Measurements from ENCODE around the gene STX1A.

Gene STX1A

GRCh38 chr7:73706126-73707044 lies 13.1 kb downstream of the STX1A start:
- no peak for DNase-seq

DNA sequence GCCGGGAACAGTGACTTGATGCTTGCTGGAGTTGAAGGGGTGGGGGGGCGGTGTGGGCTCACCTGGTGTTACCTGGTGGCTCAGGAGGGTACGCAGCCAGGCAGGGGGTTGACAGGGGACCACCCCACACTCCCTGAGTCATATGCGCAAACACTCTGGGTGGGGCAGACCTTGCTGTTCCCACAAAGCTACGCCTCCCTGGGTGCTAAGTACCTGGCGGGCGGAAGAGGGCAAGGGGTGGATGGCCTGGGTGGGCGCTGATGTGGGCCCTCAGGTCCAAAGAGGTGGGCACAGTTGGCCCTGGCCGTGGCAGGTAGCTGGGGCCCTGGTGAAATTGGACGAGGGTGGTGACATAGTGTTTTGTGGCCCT lies 13.9 kb downstream of the STX1A start:
- no peak for DNase-seq

DNA sequence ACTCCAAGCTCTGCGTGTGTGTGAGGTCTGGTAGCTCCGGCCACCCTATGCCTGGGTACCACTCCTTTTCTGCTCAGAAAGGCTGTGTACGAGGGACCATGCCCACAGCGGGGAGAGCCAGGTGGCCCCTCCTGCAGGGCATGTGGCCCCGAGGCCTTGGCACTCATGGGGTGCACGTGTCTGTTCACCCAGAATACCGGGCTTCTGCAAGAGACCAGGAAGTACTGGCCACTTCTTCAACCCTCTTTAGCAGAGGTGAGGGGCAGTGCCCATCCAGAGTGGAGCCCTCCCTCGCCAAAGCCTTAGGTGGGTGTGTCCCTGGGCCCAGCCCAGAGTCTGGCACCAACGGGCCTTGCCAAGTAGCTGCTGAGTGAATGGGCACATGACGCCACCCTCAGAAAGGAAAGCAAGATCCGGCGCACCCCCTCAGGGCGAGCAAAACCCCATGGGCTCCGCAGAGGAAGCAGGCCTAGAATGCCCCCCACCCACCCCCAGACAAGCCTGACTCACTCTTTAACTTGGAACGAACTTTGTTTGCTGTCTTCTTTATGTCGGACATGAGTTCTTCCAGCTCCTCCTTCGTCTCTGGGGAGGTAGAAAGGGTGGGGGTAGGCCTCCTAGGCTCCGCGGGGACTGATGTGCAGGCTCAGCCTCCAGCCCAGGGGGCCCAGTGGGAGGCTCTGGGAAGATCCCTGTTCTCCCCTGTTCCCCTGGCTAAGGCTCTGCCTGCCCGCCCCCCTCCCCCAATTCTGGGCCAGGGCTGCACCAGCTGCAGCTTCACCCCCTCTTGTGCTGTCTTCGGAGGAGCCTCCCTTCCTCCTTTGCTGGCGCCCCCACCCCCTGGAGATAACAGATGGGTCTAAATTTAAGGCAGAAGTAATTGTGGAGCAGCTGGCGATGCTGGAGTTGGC lies 14.6 kb downstream of the STX1A start:
- DNase-seq: no peak

DNA sequence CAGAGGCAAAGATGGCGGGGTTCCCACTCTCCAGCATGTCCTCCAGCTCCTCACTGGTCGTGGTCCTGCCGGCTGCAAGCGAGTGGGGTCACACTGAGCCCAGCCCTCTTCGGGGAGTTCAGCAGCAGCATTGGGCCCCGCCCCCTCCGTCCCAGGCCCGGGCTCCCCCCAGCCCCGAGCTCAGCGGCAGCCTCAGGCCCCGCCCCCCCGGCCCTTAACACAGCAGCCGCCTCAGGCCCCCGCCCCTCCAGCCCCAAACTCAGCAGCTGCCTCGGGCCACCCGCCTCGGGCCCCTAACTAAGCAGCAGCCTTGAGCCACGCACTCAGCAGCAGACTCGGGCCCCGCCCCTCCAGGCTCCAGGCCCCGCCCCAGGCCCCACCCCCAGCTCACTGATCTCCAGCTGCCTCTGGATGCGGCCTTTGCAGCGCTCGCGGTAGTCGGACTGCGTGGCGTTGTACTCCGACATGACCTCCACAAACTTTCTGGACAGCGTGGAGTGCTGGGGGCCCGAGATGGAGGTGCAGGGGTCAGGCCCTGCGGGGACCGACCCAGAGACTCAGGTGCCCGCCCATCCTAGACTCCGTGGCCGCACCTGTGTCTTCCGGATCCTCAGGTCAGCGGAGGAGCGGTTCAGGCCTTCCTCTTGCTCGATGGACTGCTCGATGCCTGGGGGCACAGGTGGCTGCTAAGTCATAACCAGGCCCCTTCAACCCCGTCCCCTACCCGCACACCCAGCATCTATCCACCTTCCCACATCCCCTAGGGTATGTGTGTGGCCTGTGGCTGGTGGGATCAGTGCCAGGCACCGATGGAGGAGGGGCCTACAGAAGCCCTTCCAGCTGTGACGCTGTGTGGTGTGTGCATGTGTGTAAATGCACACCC lies 15.5 kb downstream of the STX1A start:
- DNase-seq: peak; percentile 40 to 68 (median 50)

DNA sequence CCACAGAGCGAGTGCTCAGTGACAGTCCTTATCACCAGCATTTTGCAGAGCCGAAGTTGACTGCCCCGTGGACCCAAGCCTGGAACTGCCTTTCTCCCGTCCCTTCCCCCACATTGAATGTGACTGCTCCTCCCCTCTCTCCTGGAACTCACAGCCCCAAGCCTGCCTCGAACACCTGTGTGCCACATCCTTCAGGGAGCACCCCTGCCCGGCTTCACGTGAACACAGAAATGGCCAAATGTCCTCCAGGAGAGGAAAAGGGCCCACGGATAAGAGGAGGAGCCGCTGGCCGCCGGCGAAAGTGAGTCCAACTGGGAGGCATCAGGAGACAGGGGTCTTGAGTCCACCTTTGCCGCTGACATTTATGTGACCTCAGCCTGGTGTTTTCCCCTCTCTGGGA lies 16.2 kb downstream of the STX1A start:
- DNase-seq: no peak

DNA sequence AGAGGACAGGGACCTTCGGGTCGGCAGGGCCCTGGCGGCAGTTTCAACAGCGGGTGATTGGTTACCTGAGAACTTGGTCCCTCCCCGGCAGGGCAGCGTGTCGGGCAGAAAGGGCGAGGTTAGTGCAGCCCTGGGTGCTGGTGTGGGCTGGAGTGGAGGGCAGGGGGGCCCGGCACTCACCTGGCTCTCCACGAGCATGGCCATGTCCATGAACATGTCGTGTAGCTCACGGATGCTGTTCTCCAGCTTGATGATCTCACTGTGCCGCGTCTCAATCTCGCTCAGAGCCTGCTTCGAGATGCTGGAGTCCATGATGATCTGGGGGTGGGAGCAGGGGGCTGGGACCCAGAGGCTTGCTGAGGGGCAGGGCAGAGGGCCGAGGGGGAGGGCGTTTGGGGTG lies 16.8 kb downstream of the STX1A start:
- DNase-seq: no peak

- DNase-seq: no peak
These were observed 17.2 kb downstream of the STX1A start for GRCh38 chr7:73702226-73702625.

DNA sequence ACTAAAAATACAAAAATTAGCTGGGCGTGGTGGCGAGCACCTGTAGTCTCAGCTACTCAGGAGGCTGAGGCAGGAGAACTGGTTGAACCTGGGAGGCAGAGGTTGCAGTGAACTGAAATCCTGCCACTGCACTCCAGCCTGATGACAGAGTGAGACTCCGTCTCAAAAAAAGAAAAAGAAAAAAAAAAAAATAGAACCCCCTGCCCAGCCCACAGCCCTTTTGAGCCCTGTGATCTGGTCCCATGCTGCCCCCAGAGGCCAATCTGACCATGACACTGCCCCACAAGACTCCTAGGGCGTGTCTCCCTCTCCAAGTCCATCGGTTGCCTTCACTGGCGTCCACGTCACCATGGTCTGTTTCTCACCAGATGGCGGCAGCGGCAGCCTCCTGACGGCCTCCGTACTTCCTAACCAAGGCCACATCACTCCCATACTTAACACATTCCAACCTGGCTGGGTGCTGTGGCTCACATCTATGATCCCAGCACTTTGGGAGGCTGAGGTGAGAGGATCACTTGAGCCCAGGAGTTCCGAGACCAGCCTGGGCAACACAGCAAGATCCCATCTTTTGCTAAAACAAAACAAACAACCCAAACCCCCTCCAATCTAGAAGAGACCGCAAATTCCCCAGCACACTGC lies 18.0 kb downstream of the STX1A start:
- DNase-seq: peak in 3 of 4 experiments; percentile 58 to 70 (median 61)

- DNase-seq: no peak
These were observed 18.8 kb downstream of the STX1A start for GRCh38 chr7:73700581-73701134.

DNA sequence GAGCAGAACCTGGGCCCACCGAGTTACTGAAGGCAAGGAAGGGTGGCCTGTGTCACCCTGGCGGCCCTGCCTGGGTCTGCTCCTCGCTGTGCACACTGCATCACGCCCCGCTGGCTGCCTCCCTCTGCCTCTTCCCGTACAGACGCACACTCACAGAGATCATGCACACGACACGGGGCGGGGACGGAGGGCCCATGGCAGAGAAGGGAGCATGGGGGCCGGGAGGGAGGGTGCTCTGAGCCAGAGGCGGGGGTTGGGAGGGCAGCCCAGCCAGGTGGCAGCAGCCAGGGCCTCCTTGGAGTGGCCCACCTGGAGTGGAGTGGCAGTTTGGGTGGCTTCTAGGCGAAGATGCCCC lies 19.4 kb downstream of the STX1A start:
- no peak for DNase-seq

DNA sequence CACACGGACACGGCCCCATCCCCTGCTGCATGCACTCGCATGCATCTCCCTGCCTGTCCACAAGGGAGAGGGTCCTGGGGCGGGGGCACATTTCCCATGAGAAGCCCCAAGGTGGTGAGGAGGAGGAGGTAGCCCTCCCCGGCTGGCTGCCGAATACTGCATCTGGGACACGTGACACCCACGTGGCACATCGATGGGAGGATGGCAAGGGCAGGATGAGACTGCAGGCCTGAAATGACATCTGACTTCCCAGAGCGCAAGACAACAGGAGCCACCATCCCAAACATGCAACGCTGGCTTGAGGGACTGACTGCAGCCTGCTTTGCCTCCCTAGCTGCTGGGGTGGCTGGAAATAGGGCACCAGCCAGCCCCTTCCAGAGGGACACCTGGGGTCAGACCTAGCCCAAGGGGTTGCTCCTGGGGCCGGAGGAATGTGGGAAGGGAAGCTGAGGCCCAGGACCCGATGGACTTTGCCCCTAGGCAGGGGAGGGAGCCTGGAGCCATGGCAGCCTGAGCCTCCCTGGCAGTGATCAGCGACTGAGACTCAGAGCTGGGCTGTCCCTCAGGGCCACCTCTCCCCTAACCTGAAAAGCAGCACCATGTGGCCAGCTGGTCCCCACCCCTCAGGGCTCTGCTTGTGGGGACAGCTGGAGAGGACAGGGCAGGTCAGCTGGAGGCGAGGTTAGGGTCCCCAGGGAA lies 19.9 kb downstream of the STX1A start:
- DNase-seq: no peak

DNA sequence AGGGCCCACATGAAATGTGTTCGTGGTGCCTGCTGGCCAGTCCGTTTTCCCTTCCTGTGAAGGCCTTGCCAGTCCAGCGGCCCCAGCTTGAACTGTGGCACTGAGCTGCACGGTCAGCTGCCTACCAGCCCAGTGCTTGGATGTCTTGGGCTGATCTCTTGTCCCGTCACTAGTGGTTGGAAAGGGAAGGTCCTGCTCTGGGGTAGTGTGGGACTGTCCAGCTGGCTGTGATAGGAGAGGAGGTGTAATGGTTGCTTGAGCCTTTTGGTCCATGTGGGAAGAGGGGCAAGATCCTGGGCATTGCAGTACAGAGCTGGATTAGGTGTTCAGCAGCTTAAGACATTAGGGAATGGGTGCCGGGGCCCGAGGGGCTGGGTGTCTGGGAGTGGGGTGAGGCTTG lies 21.1 kb downstream of the STX1A start:
- no peak for DNase-seq

DNA sequence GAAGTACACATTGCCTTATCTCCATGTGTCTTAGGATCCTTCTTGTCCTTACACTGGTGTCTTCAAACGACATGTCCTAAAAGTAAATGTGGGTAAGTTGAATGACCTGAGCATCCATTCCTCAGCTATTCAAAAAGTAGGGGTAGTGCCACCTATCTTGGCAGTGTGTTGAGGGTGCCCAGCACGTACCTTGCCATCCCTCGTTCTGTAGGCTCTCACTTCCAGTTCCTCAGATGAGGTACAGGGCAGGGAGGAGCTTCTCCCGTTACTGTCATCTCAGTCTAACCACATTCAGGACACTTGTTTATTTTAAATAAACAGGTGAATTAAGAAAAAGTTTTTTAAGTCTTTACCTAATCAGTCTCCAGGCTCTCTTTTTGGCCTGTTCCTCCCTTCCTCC lies 23.1 kb downstream of the STX1A start:
- no peak for DNase-seq

- no peak for DNase-seq
These were observed 28.8 kb downstream of the STX1A start for GRCh38 chr7:73690646-73691045.

- no peak for DNase-seq
These were observed 31.2 kb downstream of the STX1A start for GRCh38 chr7:73688288-73688687.

GRCh38 chr7:73685311-73685710 lies 34.2 kb downstream of the STX1A start:
- DNase-seq: no peak

GRCh38 chr7:73683788-73684693 lies 35.4 kb downstream of the STX1A start:
- no peak for DNase-seq

- DNase-seq: peak; percentile 93 to 97 (median 95)
These were observed 36.2 kb downstream of the STX1A start, which contains the start of the genes BUD23 and DNAJC30 for GRCh38 chr7:73683056-73683787. BUD23 (plus strand) TSS chr7:73683597; CDS start chr7:73683626, 29 bp downstream. DNAJC30 (minus strand) TSS chr7:73683453; CDS start chr7:73683423, 30 bp downstream.

DNA sequence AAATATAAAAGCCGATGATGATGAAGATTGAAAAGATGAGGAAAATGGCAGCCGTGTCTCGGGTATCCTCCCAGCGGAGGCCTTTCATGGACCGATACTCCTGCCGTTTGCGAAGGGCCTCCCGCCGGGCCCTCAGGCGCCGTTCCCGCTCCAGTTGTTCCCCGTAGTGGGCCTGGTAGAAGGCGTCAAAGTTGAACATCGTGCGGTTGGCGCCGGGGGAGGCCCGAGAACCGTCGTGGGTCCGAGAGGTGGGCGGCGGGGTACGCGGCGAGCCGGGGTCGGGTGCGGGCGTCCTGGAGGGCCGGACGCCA lies 36.8 kb downstream of the STX1A start:
- DNase-seq: peak in 1 of 4 experiments; percentile 18

Measured in suppressor macrophage (primary cell).